Measurements from ENCODE around the gene OR2V1. TPM values are rescaled to one million over a fixed set of nuclear protein-coding genes. Genes with fewer than 3 reads are reported as not detected.
A peak's percentile ranks its signal among the peaks of the same experiment; 100 is the strongest.

Gene OR2V1
- polyA plus RNA-seq, 1 experiment = not detected

GRCh38 chr5:181167814-181168488 lies 37.0 kb upstream of the OR2V1 start:
- TF ChIP-seq, protein P1, sequence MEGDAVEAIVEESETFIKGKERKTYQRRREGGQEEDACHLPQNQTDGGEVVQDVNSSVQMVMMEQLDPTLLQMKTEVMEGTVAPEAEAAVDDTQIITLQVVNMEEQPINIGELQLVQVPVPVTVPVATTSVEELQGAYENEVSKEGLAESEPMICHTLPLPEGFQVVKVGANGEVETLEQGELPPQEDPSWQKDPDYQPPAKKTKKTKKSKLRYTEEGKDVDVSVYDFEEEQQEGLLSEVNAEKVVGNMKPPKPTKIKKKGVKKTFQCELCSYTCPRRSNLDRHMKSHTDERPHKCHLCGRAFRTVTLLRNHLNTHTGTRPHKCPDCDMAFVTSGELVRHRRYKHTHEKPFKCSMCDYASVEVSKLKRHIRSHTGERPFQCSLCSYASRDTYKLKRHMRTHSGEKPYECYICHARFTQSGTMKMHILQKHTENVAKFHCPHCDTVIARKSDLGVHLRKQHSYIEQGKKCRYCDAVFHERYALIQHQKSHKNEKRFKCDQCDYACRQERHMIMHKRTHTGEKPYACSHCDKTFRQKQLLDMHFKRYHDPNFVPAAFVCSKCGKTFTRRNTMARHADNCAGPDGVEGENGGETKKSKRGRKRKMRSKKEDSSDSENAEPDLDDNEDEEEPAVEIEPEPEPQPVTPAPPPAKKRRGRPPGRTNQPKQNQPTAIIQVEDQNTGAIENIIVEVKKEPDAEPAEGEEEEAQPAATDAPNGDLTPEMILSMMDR (IDR thresholded peaks at IDR 0.05; ENCODE audit: insufficient read depth, low read depth, low read length) = peak; percentile 47
- Histone ChIP-seq H3K27me3 (ENCODE audit: control insufficient read depth, insufficient read depth, low read length) (peaks cover 1% of the 10 kb centered on the region; the same call in 1 of the 2 replicates), H3K4me3 (ENCODE audit: low read depth, low read length) (no peak overlapping the region), H3K36me3 (ENCODE audit: control insufficient read depth, insufficient read depth, low read length) (no peaks in the 10 kb centered on the region)
- DNase-seq (ENCODE audit: low read depth) = no peak
- ChIA-PET POLR2A (no interaction called here), CTCF (interaction anchor here (0.6 to 1.5 kb wide), 12 partner anchors 8 to 382 kb away, joined by 3 to 8 read pairs (median 3); no protein-coding TSS in a partner anchor)

DNA sequence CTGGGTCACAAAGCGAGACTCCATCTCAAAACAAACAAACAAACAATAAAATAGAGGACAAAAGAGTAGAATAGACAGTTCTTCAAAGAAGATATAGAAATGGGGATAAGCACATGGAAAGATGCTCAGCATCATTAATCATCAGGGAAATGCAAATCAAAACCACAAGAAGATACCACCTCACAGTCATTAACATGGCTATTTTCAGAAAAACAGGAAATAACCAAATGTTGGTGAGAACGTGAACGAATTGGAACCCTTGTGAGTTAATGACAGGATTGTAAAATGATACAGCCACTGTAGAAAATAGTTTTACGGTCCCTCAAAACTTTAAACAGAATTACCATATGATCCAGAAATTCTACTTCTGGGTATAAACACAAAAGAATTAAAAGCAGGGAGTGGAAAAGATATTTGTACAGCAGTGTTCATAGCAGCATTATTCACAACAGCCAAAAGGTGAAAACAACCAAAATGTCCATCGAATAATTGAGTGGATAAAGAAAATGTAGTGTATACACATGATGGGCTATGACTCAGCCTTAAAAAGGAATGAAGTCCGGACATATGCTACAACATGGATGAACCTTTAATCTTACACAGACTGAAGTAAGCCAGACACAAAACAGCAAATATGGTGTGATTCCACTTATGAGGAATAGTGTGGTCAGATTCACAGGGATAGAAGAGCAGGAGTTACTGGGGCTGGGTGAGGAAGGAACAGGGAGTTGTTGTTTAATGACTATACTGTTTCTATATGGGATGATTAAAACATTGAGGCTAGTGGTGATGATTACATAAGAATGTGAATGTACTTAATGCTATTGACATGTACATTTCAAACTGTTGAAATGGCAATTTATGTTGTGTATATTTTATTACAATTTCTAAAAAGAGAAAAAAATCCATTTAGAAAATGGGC lies 36.1 kb upstream of the OR2V1 start:
- POLR2A ChIA-PET = no interaction called here
- DNase-seq (ENCODE audit: low read depth) = no peak
- Histone ChIP-seq H3K4me3 (ENCODE audit: low read depth, low read length) (no peak overlapping the region), H3K36me3 (ENCODE audit: control insufficient read depth, insufficient read depth, low read length) (no peaks in the 10 kb centered on the region), H3K27me3 (ENCODE audit: control insufficient read depth, insufficient read depth, low read length) (no peaks in the 10 kb centered on the region)
- TF ChIP-seq, protein P1 (IDR thresholded peaks at IDR 0.05; ENCODE audit: insufficient read depth, low read depth, low read length) = no peak
- CTCF ChIA-PET = interaction anchor here (0.6 to 1.5 kb wide), 6 partner anchors 17 to 108 kb away, joined by 3 to 5 read pairs (median 3); no protein-coding TSS in a partner anchor

GRCh38 chr5:181164076-181164952 lies 33.3 kb upstream of the OR2V1 start:
- Histone ChIP-seq H3K4me3 (ENCODE audit: low read depth, low read length) (no peak overlapping the region), H3K27me3 (ENCODE audit: control insufficient read depth, insufficient read depth, low read length) (no peaks in the 10 kb centered on the region), H3K36me3 (ENCODE audit: control insufficient read depth, insufficient read depth, low read length) (no peaks in the 10 kb centered on the region)
- POLR2A ChIA-PET = no interaction called here
- TF ChIP-seq, protein P1 (IDR thresholded peaks at IDR 0.05; ENCODE audit: insufficient read depth, low read depth, low read length) = no peak
- no peak for DNase-seq (ENCODE audit: low read depth)
- CTCF ChIA-PET = no interaction called here

GRCh38 chr5:181163487-181164075 lies 32.6 kb upstream of the OR2V1 start:
- CTCF ChIA-PET = interaction anchor here (0.6 to 0.9 kb wide), 2 partner anchors 21 to 445 kb away, joined by 3 to 5 read pairs; no protein-coding TSS in a partner anchor
- no peak for DNase-seq (ENCODE audit: low read depth)

More at GRCh38 chr5:181163487-181164075, 32.6 kb upstream of the OR2V1 start:
- TF ChIP-seq, protein P1 (IDR thresholded peaks at IDR 0.05; ENCODE audit: insufficient read depth, low read depth, low read length) = no peak
- Histone ChIP-seq H3K27me3 (ENCODE audit: control insufficient read depth, insufficient read depth, low read length) (no peaks in the 10 kb centered on the region), H3K36me3 (ENCODE audit: control insufficient read depth, insufficient read depth, low read length) (no peaks in the 10 kb centered on the region), H3K4me3 (ENCODE audit: low read depth, low read length) (no peak overlapping the region)
- POLR2A ChIA-PET = no interaction called here
